B cell (primary cell): ENCODE results near the gene TMEM138.

Source experiments
- CTCF ChIP-seq: fragments of 200-600 bp; IDR thresholded peaks from one replicate; pipeline ENCODE4 v1.8.0; 2022; ENCODE audit warnings: antibody characterized with exemption, mild to moderate bottlenecking
- EZH2 ChIP-seq: IDR thresholded peaks from 2 replicates; pipeline ENCODE4 v1.6.1; 2012; ENCODE audit warnings: borderline replicate concordance, low read depth, mild to moderate bottlenecking, moderate library complexity, low read length; ENCODE audit not compliant: insufficient read depth, poor library complexity, severe bottlenecking

- no peak for TF ChIP-seq CTCF
- no peak for TF ChIP-seq EZH2
Measured at GRCh38 chr11:61353131-61354067, 8.8 kb upstream of the TMEM138 start.
